LHCN-M2 (cell line): ENCODE data around the gene EYA2. TPM values are rescaled to one million over a fixed set of nuclear protein-coding genes. Genes with fewer than 3 reads are reported as not detected.

Source experiments
- DNase-seq: peaks from one replicate; pipeline ENCODE4 v3.0.0-alpha.2; 2012; ENCODE audit warnings: low read depth
- total RNA-seq: library from RNA; depleted of rRNA; stranded (reverse); fragments of >200 nt; gene quantifications from 2 replicates; pipeline ENCODE4 v1.2.3, GENCODE V29; 2014

EYA2 gene
- total RNA-seq, 1 experiment from 2014 or later = 0.11 TPM

GRCh38 chr20:47221036-47221625, 326.5 kb downstream of the EYA2 start:
- no peak for DNase-seq

- no peak for DNase-seq
Measured at GRCh38 chr20:47222468-47223119, 328.0 kb downstream of the EYA2 start.

- no peak for DNase-seq
Measured at GRCh38 chr20:47223896-47224295, 329.3 kb downstream of the EYA2 start.

GRCh38 chr20:47224300-47224791, 329.7 kb downstream of the EYA2 start:
- no peak for DNase-seq

- DNase-seq = no peak
Measured at GRCh38 chr20:47224857-47225256, 330.2 kb downstream of the EYA2 start.

- DNase-seq = no peak
Measured at GRCh38 chr20:47225458-47225857, 330.8 kb downstream of the EYA2 start.

- DNase-seq = no peak
Measured at GRCh38 chr20:47227119-47227518, 332.5 kb downstream of the EYA2 start.

- no peak for DNase-seq
Measured at GRCh38 chr20:47227576-47227975, 332.9 kb downstream of the EYA2 start.

GRCh38 chr20:47228654-47229053, 334.0 kb downstream of the EYA2 start:
- no peak for DNase-seq

GRCh38 chr20:47230811-47231256, 336.2 kb downstream of the EYA2 start:
- DNase-seq = no peak

- peak; percentile 36 for DNase-seq
Measured at GRCh38 chr20:47231382-47232039, 336.9 kb downstream of the EYA2 start.

- DNase-seq = no peak
Measured at GRCh38 chr20:47232518-47232917, 337.9 kb downstream of the EYA2 start.

- DNase-seq = peak; percentile 26
Measured at GRCh38 chr20:47233333-47234188, 338.9 kb downstream of the EYA2 start.

GRCh38 chr20:47235111-47235510, 340.5 kb downstream of the EYA2 start:
- no peak for DNase-seq

GRCh38 chr20:47235853-47236638, 341.4 kb downstream of the EYA2 start:
- no peak for DNase-seq

GRCh38 chr20:47236639-47236900, 341.9 kb downstream of the EYA2 start:
- no peak for DNase-seq

- DNase-seq = no peak
Measured at GRCh38 chr20:47237715-47238114, 343.1 kb downstream of the EYA2 start.
